ENCODE measurements around the gene ARHGAP31. TPM values are rescaled to one million over a fixed set of nuclear protein-coding genes. Genes with fewer than 3 reads are reported as not detected.

The ARHGAP31 gene
- total and polyA plus RNA-seq, 10 of the 15 experiments (the other 5 are each of a cell fraction or from before 2014, with no cell fraction given): 0.97 to 29.8 (median 10.3) TPM

- peak; percentile 82; the same call in 1 of the 3 replicates for TF ChIP-seq POU2F2 (IDR thresholded peaks at IDR 0.05; ENCODE audit: borderline replicate concordance, low read depth, low read length)
- peak; percentile 68; the same call in 1 of the 2 replicates for TF ChIP-seq BCL11A (IDR thresholded peaks at IDR 0.05; ENCODE audit: low read depth, low read length)
- TF ChIP-seq SPI1 (IDR thresholded peaks at IDR 0.05; ENCODE audit: borderline replicate concordance, insufficient read depth, low read depth, low read length): no peak
- no peak for TF ChIP-seq YY1 (IDR thresholded peaks at IDR 0.05; ENCODE audit: low read depth, low read length)
- peak; percentile 49 for TF ChIP-seq JUNB (IDR thresholded peaks at IDR 0.05)
- TF ChIP-seq NR2C2 (IDR thresholded peaks at IDR 0.05; ENCODE audit: borderline replicate concordance, control insufficient read depth, insufficient read length, low read depth): no peak
- TF ChIP-seq ATF2 (IDR thresholded peaks at IDR 0.05; ENCODE audit: low read length): peak; percentile 98
- no peak for TF ChIP-seq PBX3 (IDR thresholded peaks at IDR 0.05; ENCODE audit: insufficient replicate concordance, low read depth, low read length)
- TF ChIP-seq DPF2 (IDR thresholded peaks at IDR 0.05): peak; percentile 51; the same call in 1 of the 2 replicates
- peak; percentile 55; the same call in 1 of the 2 replicates for TF ChIP-seq PAX5 (IDR thresholded peaks at IDR 0.05; ENCODE audit: borderline replicate concordance, low read depth, low read length)
- TF ChIP-seq SKIL (IDR thresholded peaks at IDR 0.05; ENCODE audit: low read depth, poor library complexity, severe bottlenecking): peak; percentile 87
- peak; percentile 79 for TF ChIP-seq PML (IDR thresholded peaks at IDR 0.05; ENCODE audit: low read length)
- TF ChIP-seq MLLT1 (IDR thresholded peaks at IDR 0.05): peak; percentile 69
- TF ChIP-seq BCLAF1 (IDR thresholded peaks at IDR 0.05): no peak
- peak; percentile 37 to 71 for TF ChIP-seq EP300 (IDR thresholded peaks at IDR 0.05; ENCODE audit: borderline replicate concordance in 1 of 2, control insufficient read depth in 1 of 2, low read depth in 2 of 2, low read length in 2 of 2)
- no peak for TF ChIP-seq CTCF (IDR thresholded peaks at IDR 0.05 in 2 of 3, conservative IDR thresholded peaks at IDR 0.05 in 1 of 3; ENCODE audit: control insufficient read depth in 2 of 3, extremely low read depth in 1 of 3, insufficient read depth in 1 of 3, low read depth in 3 of 3, low read length in 3 of 3)
- no peak for TF ChIP-seq LARP7 (IDR thresholded peaks at IDR 0.05)
- TF ChIP-seq ATF7 (IDR thresholded peaks at IDR 0.05; ENCODE audit: low read depth): peak; percentile 46; the same call in 1 of the 2 replicates
- no peak for TF ChIP-seq POLR2AphosphoS5 (IDR thresholded peaks at IDR 0.05; ENCODE audit: low read length)
These were observed 101.8 kb downstream of the ARHGAP31 start (continued) for GRCh38 chr3:119395923-119396358.
